ENCODE results near the gene RARRES2.
A peak's percentile ranks its signal among the peaks of the same experiment; 100 is the strongest.
"Not testable (repeated sequence)": the region's sequence is repeated elsewhere in the genome, so short reads cannot be mapped to it uniquely, and the experiment has no call there.

RARRES2 gene

DNA sequence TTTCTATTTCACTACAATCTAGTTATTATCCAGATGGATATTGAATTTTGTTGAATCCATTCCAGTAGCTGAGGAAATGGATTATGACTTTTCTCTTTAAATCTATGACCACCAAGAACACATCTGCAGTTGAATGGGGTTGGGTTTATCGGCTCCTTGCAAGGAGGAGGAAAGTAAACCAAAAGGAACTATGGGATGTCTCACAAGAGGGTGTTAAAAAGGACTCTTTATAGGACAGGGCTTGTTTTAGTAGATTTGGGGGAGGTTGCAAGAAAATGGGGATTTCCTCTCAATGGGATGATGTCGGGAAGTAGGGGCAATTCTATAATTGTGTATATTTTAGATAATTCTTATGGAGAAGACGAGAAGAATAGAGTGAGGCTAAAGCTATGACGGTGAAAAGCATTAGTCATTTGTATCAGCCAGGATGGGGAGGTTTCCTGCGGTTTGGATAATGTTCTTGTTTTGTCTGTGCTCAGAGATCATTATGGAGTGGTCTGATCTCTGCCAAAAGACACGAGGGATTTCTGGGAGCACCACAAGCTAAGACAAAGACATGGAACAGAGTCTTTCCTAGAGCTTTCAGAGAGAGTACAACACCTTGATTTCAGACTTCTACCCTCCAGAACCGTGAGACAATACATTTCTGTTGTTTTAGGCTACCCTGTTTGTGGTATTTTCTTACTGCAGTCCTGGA is 23.5 kb downstream of the RARRES2 start:
- POLR2A ChIA-PET = interaction anchor here (1.6 kb wide), 1 partner anchor 44 kb away, joined by 3 read pairs; no protein-coding TSS in a partner anchor

DNA sequence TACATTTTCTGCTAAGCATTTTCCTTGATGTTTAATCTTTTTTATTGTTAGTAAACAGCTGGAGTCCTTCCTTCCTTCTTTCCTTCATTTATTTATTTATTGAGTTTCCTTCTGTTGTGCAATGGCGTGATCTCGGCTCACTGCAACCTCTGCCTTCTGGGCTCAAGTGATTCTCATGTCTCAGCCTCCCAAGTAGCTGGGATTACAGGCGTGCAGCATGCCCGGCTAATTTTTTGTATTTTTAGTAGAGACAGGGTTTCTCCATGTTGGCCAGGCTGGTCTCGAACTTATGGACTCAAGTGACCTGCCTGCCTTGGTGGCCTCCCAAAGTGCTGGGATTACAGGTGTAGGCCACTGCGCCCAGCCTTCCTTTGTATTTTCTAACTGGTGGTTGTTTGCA is 24.4 kb downstream of the RARRES2 start:
- POLR2A ChIA-PET; CTCF ChIA-PET; DNase-seq (ENCODE audit: extremely low spot score): not testable (repeated sequence)

More for the DNA sequence above, 23.5 kb downstream of the RARRES2 start:
- no peak for TF ChIP-seq FOXM1 (IDR thresholded peaks at IDR 0.05; ENCODE audit: borderline replicate concordance)
- TF ChIP-seq ARNT (IDR thresholded peaks at IDR 0.05) = no peak
- TF ChIP-seq HDGF (IDR thresholded peaks at IDR 0.05; ENCODE audit: borderline replicate concordance) = no peak
- TF ChIP-seq ELF4 (IDR thresholded peaks at IDR 0.05) = no peak
- TF ChIP-seq CTBP1 (IDR thresholded peaks at IDR 0.05; ENCODE audit: borderline replicate concordance) = no peak
- no peak for TF ChIP-seq NFRKB (IDR thresholded peaks at IDR 0.05)
- no peak for TF ChIP-seq LEF1 (IDR thresholded peaks at IDR 0.05; ENCODE audit: borderline replicate concordance)
- TF ChIP-seq L3MBTL2 (conservative IDR thresholded peaks at IDR 0.05) = no peak
- no peak for TF ChIP-seq FOXK2 (IDR thresholded peaks at IDR 0.05)
- TF ChIP-seq BHLHE40 (IDR thresholded peaks at IDR 0.05; ENCODE audit: borderline replicate concordance) = no peak
- TF ChIP-seq, protein P1, sequence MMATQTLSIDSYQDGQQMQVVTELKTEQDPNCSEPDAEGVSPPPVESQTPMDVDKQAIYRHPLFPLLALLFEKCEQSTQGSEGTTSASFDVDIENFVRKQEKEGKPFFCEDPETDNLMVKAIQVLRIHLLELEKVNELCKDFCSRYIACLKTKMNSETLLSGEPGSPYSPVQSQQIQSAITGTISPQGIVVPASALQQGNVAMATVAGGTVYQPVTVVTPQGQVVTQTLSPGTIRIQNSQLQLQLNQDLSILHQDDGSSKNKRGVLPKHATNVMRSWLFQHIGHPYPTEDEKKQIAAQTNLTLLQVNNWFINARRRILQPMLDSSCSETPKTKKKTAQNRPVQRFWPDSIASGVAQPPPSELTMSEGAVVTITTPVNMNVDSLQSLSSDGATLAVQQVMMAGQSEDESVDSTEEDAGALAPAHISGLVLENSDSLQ (IDR thresholded peaks at IDR 0.05) = no peak
- TF ChIP-seq ZNF384 (IDR thresholded peaks at IDR 0.05) = no peak
- no peak for TF ChIP-seq SUZ12 (IDR thresholded peaks at IDR 0.05)
- DNase-seq (ENCODE audit: extremely low spot score) = no peak
- CTCF ChIA-PET = no interaction called here

DNA sequence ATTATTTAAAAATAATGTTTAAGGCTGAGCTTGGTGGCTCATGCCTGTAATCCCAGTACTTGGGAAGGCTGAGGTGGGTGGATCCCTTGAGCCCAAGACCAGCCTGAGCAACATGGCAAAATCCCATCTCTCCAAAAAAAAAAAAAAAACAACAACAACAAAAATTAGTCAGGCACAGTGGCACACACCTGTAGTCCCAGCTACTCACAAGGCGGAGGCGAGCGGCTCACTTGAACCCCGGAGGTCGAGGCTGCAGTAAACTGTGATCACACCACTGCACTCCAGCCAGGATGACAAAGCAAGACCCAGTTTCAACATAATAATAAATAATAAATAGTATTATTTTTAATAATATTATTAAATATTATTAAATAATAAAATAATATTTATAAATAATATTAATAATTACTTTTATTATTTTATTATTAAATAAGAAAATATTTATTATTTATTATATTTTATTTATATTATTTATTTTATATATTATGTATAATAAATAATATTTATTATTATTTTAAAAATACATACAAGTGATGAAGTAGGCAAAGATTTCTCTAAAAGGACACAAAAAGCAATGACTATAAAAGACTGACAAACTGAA is 26.7 kb downstream of the RARRES2 start:
- POLR2A ChIA-PET = interaction anchor here (1.9 kb wide), 1 partner anchor 9 kb away, joined by 11 read pairs; the partner anchor contains the start of genes ACTR3C and LRRC61
- CTCF ChIA-PET = no interaction called here
- no peak for TF ChIP-seq FOXA1 (IDR thresholded peaks at IDR 0.05)
- no peak for TF ChIP-seq FOXM1 (IDR thresholded peaks at IDR 0.05; ENCODE audit: borderline replicate concordance)
- TF ChIP-seq ZNF384 (IDR thresholded peaks at IDR 0.05) = no peak
- TF ChIP-seq L3MBTL2 (conservative IDR thresholded peaks at IDR 0.05) = no peak
- no peak for TF ChIP-seq TARDBP (IDR thresholded peaks at IDR 0.05)
- TF ChIP-seq CTBP1 (IDR thresholded peaks at IDR 0.05; ENCODE audit: borderline replicate concordance) = no peak
- no peak for TF ChIP-seq SUZ12 (IDR thresholded peaks at IDR 0.05)
- no peak for TF ChIP-seq ELF4 (IDR thresholded peaks at IDR 0.05)
- TF ChIP-seq FOXK2 (IDR thresholded peaks at IDR 0.05) = no peak
- TF ChIP-seq HDGF (IDR thresholded peaks at IDR 0.05; ENCODE audit: borderline replicate concordance) = no peak
- no peak for TF ChIP-seq NFRKB (IDR thresholded peaks at IDR 0.05)
- no peak for TF ChIP-seq ARNT (IDR thresholded peaks at IDR 0.05)
- TF ChIP-seq, protein P1 (IDR thresholded peaks at IDR 0.05) = no peak
- TF ChIP-seq LEF1 (IDR thresholded peaks at IDR 0.05; ENCODE audit: borderline replicate concordance) = no peak
- TF ChIP-seq SP1 (IDR thresholded peaks at IDR 0.05) = no peak
- TF ChIP-seq BHLHE40 (IDR thresholded peaks at IDR 0.05; ENCODE audit: borderline replicate concordance) = no peak
- DNase-seq (ENCODE audit: extremely low spot score) = no peak

DNA sequence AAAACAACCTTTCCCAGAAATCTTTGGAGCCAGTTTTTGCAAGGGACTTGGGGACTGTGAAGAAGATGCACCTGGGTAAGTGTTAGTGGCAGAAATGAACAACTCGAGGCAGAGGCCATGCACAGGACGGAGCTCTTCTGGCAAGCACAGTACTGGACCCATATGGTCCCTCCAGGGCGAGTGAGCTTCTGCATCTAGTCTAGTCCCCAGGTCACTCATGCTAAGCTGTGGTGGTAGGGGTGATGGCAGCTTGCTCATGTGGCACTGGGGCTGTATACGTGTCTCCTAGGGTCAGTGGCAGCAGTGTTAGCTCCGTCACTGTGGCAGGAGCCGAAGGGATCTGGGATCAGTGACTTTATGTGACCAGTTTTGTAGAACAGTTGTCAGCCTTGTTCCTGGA is 27.6 kb downstream of the RARRES2 start:
- peak; percentile 9 for DNase-seq (ENCODE audit: extremely low spot score)
- TF ChIP-seq ARNT (IDR thresholded peaks at IDR 0.05) (no peak), FOXA1 (IDR thresholded peaks at IDR 0.05) (no peak), NFRKB (IDR thresholded peaks at IDR 0.05) (no peak), HDGF (IDR thresholded peaks at IDR 0.05; ENCODE audit: borderline replicate concordance) (no peak), ELF4 (IDR thresholded peaks at IDR 0.05) (no peak), FOXM1 (IDR thresholded peaks at IDR 0.05; ENCODE audit: borderline replicate concordance) (no peak), SUZ12 (IDR thresholded peaks at IDR 0.05) (no peak), LEF1 (IDR thresholded peaks at IDR 0.05; ENCODE audit: borderline replicate concordance) (no peak), BHLHE40 (IDR thresholded peaks at IDR 0.05; ENCODE audit: borderline replicate concordance) (no peak), CTBP1 (IDR thresholded peaks at IDR 0.05; ENCODE audit: borderline replicate concordance) (no peak), L3MBTL2 (conservative IDR thresholded peaks at IDR 0.05) (no peak), SP1 (IDR thresholded peaks at IDR 0.05) (no peak), TARDBP (IDR thresholded peaks at IDR 0.05) (no peak), FOXK2 (IDR thresholded peaks at IDR 0.05) (no peak), ZNF384 (IDR thresholded peaks at IDR 0.05) (no peak)
- TF ChIP-seq, protein P1 (IDR thresholded peaks at IDR 0.05) = no peak
- ChIA-PET POLR2A (interaction anchor here (0.5 to 1.9 kb wide), 3 partner anchors 10 to 474 kb away, joined by 3 to 11 read pairs (median 3); partner anchors contain the start of genes ACTR3C and LRRC61), CTCF (interaction anchor here (0.8 kb wide), 1 partner anchor 11 kb away, joined by 3 read pairs; no protein-coding TSS in a partner anchor)

DNA sequence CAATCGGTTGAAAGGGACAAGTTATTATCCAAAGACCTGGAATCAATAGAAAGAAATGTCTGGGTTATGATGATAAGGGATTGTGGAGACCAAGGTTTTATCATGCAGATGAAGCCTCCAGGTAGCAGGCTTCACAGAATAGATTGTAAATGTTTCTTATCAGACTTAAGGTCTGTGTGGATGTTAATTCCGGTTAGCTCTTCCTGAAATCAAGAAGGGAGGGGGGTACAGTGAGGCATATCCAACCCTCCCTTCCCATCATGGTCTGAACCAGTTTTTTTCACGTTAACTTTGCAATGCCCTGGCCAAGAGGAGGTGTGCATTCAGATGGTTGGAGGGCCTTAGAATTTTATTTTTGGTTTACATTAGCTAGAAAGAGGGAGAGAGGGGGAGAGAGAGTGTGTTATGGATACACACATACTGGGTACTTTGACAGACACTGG is 28.0 kb downstream of the RARRES2 start:
- CTCF ChIA-PET = interaction anchor here (0.8 kb wide), 1 partner anchor 11 kb away, joined by 3 read pairs; no protein-coding TSS in a partner anchor
- POLR2A ChIA-PET = interaction anchor here (0.5 to 1.9 kb wide), 2 partner anchors 10 to 475 kb away, joined by 3 to 11 read pairs; partner anchors contain the start of genes ACTR3C and LRRC61
- TF ChIP-seq ARNT (IDR thresholded peaks at IDR 0.05) (no peak), TARDBP (IDR thresholded peaks at IDR 0.05) (no peak), ZNF384 (IDR thresholded peaks at IDR 0.05) (no peak), SP1 (IDR thresholded peaks at IDR 0.05) (no peak), HDGF (IDR thresholded peaks at IDR 0.05; ENCODE audit: borderline replicate concordance) (no peak), FOXA1 (IDR thresholded peaks at IDR 0.05) (no peak), SUZ12 (IDR thresholded peaks at IDR 0.05) (no peak), L3MBTL2 (conservative IDR thresholded peaks at IDR 0.05) (no peak), LEF1 (IDR thresholded peaks at IDR 0.05; ENCODE audit: borderline replicate concordance) (no peak), BHLHE40 (IDR thresholded peaks at IDR 0.05; ENCODE audit: borderline replicate concordance) (no peak), FOXK2 (IDR thresholded peaks at IDR 0.05) (no peak), CTBP1 (IDR thresholded peaks at IDR 0.05; ENCODE audit: borderline replicate concordance) (no peak), ELF4 (IDR thresholded peaks at IDR 0.05) (no peak), NFRKB (IDR thresholded peaks at IDR 0.05) (no peak), FOXM1 (IDR thresholded peaks at IDR 0.05; ENCODE audit: borderline replicate concordance) (no peak)
- TF ChIP-seq, protein P1 (IDR thresholded peaks at IDR 0.05) = no peak
- no peak for DNase-seq (ENCODE audit: extremely low spot score)

DNA sequence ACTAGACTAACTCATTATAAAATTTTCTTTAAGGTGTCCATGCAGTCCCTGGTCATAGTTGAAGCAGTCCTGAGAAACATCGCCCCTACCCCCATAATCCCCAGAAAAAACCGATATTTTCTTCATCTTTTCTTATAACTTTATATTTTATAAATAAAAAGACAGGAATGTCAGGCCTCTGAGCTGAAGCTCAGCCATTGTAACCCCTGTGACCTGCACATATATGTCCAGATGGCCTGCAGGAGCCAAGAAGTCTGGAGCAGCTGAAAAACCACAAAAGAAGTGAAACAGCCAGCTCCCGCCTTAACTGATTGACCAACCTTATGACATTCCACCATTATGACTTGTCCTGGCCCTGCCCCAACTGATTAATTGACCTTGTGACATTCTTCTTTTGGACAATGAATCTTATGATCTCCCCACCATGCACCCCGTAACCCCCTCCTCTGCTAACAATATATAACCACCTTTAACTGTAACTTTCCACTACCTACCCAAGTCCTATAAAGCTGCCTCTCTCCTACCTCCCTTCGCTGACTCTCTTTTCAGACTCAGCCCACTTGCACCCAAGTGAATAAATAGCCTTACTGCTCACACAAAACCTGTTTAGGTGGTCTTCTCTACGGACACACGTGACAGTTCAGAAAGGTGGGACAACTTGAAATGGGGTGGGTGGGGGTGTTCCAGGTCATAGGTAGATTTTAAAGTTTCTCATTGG is 28.6 kb downstream of the RARRES2 start:
- CTCF ChIA-PET = interaction anchor here (0.8 kb wide), 1 partner anchor 12 kb away, joined by 3 read pairs; no protein-coding TSS in a partner anchor
- POLR2A ChIA-PET = interaction anchor here (0.8 to 1.9 kb wide), 2 partner anchors 11 to 484 kb away, joined by 3 to 11 read pairs; partner anchors contain the start of genes ACTR3C and LRRC61
- DNase-seq (ENCODE audit: extremely low spot score) = not testable (repeated sequence)

Data from HEK293T (cell line).